HG02885 (cell line): ENCODE results near the gene PNP.

Experiments used
- ATAC-seq: cut with Tn5 transposase; IDR thresholded peaks from one replicate; pipeline ENCODE4 v1.9.1; 2021; ENCODE audit warnings: mild to moderate bottlenecking; ENCODE audit not compliant: unreplicated experiment, poor library complexity

The PNP gene

DNA sequence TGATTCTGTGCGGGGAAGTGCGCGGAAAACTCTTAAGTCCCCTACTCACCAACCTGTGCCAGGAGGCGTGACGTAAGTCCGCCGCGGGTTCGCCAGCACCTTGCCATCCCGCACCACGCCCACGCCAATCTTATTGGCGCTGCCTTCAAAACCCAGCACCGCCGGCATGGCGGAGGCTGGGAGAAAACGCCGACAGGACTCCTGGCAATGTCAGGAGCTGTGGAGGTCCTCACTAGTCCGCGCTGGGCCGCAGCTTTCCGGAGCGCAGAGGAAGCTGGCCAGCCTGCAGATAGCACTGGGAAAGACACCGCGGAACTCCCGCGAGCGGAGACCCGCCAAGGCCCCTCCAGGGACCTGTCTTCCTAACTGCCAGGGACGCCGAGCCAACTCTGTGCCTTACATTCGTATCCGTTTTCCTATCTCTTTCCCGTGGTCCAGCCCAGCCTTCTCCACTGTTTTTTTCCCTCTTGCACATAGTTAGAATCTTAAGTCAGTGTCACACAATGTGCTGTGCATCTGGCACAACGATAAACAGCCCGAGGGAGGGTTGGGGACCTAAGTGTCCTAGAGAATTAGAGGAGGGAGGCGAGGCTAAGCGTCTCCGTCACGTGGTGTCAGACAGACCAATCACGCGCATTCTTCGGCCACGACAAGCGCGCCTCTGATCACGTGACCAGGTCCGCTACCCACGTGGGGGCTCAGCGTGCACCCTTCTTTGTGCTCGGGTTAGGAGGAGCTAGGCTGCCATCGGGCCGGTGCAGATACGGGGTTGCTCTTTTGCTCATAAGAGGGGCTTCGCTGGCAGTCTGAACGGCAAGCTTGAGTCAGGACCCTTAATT lies 14.5 kb upstream of the PNP start, which contains the start of the genes APEX1 and OSGEP:
Gene APEX1 (plus strand): TSS at position 711 of the 839 bp plus-strand sequence. CDS start 420 bp downstream, outside the sequence.
Gene OSGEP (minus strand): TSS at position 297 of the 839 bp plus-strand sequence. CDS start 129 bp downstream, at position 168.
- ATAC-seq, result peak; percentile 89

DNA sequence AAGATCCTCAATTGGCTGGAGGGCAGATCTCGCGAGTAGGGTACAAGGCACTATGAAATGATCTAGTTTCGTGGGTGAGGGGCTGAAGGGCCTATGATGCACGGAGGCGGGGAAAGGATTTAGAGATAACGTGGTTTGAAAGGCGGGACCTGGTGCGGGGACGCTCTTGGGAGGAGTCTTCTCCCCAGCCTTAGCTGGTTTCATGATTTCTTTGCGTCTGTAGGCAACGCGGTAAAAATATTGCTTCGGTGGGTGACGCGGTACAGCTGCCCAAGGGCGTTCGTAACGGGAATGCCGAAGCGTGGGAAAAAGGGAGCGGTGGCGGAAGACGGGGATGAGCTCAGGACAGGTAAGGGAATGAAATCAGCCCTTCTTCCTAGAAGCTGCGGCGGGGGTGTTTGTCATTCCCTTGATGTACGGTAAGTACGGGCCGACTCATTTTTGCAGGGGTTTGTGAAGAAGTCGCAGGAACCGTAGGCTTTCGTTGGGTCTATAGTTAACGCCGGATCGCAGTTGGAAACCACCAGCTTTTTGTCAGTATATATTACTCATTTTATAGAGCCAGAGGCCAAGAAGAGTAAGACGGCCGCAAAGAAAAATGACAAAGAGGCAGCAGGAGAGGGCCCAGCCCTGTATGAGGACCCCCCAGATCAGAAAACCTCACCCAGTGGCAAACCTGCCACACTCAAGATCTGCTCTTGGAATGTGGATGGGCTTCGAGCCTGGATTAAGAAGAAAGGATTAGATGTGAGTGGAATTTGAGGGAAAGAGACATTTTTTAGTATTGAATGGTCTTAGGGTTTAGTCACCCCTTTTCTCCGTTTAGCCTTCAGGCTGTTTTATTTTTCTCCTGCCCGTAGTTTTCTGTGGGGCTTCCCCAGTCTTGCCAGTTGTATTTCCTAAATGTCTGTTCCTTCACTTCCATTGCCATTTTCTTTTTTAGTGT lies 13.6 kb upstream of the PNP start:
- peak; percentile 52 for ATAC-seq

DNA sequence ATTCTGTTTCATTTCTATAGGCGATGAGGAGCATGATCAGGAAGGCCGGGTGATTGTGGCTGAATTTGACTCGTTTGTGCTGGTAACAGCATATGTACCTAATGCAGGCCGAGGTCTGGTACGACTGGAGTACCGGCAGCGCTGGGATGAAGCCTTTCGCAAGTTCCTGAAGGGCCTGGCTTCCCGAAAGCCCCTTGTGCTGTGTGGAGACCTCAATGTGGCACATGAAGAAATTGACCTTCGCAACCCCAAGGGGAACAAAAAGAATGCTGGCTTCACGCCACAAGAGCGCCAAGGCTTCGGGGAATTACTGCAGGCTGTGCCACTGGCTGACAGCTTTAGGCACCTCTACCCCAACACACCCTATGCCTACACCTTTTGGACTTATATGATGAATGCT lies 12.2 kb upstream of the PNP start:
- no peak for ATAC-seq

DNA sequence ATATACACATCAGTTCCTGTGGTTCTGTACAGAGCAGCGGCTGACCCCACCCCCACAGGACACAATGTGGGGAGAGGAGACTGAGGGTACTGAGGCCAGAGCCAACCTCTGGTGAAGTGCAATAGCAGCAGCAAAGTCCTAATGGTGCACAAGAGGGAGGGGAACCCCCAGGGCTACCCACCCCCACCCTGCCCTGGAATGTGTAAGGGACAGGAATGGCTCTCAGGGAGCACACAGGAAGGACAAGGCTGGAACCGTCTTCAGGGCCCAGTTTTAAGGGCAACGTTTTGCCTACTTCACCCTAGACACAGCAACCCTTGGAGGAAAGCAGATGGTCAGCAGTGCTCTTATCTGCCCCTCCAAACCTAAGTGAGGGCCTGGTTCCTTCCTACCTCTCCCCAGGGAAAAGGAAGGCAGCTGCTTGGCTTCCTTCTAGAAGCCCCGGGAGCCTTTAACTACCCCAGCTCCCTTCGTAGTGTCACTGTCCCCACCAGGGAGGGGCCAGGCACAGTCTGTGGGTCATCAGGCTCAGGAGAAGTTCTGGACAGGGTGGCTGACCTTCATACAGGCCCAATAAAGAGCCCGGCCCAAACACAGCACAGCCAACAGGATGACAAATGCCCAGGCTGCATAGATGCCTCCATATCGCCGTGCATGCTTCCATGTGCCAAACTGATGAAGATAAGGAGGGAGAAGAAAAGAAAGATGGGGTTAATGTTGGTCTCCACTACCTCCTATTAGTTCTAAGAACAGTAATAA lies 11.0 kb upstream of the PNP start:
- no peak for ATAC-seq

DNA sequence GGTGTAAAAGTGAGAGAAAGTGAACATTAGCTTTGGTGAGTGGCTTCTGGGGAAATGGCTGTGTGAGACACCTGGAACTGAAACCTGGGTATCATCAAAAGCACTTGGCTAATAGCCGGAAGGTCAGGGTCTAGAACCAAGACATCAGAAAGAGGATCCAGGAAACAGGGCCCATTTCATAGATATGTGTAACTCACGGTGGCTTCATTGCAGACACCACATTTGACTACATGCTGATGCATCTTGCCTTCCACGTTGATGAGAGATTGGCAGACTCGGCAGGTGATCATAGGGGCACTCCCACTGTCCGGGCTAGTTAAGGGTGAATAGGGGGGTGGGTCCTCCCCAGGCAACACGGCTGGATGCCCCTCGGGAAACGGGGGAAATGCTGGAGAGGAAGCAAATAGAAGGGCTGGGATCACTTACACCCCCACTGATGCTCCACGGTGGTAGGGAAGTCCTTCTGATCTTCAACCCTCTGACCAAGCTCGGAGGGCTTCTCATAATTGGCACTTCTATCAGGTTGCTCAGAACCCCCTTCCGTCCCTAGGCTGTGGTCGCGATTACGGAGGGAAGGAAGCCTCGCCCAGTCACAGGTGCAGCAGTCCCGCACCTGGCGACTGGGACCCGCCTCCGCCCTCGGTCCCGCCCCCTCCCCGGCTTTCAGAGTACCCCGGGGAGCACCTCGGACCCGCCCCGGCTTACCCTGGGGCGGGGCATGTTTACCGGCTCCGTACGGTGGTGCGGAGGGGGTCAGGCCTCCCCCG lies 8.6 kb upstream of the PNP start:
- peak; percentile 5 for ATAC-seq

DNA sequence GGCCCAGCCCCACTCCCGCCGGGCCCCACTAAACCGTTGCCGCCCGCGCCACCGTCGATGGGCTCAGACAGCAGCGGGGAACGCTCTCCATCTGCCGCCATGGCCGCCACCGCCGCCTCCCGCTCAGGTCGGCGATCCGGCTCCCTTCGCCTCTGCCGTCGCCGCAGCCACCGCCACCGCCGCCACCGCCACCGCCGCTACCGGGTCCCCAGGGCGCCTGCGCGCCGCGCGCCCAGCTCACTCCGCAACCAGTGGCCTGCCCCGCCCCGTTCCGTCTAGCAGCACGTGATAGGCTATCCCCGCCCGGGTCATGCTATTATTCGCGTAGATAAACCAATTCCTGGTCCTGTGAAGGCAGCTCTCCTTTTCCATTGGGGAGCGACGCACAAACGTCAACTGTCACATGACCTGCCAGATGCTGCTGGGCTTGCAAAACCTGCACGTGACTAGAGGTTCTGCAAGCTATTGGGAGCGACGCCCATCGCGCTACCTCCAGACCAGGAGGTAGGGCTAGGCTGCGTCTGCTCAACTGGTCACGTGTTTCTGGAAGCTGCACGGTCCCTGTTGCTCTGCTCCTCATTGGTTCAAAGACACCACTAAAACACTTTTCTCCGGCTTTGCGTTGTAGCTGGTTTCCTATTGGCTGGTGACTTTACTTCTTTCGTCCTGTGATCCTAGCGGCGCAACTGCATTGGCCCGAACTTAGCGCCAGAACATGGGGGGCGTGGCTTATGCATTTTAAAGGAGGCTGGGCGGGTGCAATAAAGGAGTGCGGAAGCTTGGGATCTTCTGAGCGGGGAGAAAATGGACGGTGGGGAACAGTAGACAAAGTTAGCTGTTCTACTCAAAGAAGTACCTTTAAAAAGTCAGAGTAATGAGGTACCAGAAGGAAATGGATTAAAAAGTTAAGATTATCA lies 7.7 kb upstream of the PNP start, which contains the start of gene PIP4P1:
Gene PIP4P1 (minus strand): TSS at position 210 of the 917 bp plus-strand sequence. CDS start 109 bp downstream, at position 101.
- ATAC-seq, result peak; percentile 93

DNA sequence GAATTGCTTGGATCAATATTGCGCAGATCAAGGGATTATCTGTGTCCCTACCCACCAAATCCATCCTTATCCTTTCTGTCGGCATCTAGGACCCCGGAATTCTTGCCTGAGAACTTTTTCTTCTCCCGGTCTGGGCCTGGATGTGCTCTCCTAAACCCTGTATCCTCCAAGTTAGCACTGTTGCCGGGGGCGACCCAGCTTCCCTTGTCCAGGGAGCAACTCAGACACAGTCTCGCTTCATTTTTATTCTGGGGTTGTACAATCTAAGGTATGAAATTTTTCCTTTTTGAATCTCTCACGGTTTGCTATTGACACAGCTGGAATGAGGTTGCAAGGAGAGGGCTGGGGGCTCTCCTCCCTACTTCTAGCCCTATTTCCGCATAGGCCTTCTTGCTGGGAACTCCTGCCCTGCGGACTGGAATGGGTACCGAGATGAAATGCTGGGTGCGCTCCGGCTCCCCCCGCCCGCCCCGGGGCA lies 403 bp upstream of the PNP start:
- no peak for ATAC-seq

DNA sequence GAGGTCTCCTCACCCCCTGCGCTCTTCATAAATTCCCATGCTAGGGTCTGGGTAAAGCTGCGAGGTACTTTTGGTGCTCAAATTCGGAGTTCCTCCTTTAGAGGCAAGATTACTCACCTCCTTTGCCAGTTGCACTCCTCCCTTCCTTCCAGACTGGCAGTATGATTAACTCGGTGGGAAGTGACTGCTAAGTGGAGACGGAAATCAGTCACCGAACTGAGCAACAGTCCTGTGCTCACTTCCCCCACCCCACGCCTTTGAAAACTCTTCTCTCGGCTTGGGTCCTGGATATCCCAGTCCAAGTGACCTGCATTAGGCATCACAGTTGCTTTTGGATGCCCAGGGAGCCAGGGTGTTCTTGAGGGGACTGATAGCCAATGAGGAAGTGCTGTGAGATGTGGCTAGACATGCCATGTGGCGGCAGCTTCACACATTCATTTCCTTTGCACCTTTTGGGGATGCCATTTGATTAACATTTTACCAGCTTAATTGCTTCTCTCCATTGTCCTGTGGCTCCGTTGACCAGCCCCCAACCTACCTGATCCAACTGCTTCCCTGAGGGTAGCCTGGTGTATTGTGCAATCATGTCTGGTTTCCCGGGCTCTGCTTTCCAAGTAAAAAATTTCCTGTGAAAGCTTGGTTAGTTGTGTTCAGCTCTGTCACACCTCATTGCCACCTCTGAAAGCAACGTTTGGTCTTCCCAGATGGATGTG lies 840 bp downstream of the PNP start:
- ATAC-seq, result peak; percentile 35

DNA sequence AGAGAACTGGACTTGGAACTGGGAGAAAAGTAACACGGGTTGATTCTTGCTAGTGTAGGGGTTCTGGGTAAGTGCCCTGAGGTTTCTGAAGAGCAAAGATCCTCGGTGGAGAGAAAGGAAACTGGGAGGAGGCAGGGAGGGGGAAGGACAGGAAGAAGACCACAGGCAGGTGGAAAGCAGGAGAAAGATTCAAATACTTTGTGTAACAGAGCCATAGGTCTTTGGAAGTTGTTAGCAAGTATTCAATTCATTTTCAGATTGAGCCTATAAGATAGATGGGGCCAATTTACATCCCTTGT lies 1.3 kb downstream of the PNP start:
- ATAC-seq, result no peak

DNA sequence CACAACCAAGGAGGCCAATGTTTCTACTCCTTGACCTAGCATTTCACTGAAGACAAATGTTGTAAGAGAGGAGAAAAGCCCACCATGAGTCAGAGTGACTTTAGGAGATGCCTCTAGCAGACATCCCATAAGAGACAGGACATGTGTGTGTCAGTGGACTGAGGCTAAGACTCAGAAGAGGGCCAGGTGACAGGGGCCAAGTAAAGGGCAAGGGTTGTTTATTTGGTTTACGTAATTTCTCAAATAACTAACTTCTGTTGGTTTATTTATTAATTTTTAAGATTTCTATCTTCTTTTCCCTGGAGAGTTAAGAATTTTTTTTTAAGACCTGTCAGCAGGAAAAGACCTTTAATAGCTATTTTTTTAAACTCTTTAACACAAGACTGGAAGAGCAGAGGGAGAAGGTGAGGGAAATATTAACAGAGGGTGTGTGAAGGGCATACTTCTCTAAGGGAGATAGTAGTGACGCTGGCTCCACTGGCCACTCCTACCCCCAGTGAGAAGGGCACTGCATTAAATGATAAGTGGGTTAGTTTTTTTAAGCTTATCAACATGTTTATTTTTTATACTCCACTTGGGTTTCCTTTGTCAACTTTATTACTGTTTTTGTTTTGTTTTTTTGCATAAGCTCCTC lies 3.4 kb downstream of the PNP start:
- no peak for ATAC-seq

DNA sequence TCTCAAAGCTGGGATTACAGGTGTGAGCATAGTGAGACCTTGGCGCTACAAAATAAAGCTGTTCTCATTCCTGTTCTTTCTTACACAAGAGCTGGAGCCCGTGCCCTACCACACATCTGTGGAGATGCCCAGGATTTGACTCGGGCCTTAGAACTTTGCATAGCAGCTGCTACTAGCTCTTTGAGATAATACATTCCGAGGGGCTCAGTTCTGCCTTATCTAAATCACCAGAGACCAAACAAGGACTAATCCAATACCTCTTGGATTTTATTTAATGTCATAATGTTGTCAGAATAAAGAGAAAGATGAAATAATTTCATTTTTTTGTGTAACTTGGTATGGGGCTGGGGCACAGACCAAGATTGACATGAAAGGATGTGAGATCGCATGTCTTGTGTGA lies 7.6 kb downstream of the PNP start:
- ATAC-seq, result no peak

DNA sequence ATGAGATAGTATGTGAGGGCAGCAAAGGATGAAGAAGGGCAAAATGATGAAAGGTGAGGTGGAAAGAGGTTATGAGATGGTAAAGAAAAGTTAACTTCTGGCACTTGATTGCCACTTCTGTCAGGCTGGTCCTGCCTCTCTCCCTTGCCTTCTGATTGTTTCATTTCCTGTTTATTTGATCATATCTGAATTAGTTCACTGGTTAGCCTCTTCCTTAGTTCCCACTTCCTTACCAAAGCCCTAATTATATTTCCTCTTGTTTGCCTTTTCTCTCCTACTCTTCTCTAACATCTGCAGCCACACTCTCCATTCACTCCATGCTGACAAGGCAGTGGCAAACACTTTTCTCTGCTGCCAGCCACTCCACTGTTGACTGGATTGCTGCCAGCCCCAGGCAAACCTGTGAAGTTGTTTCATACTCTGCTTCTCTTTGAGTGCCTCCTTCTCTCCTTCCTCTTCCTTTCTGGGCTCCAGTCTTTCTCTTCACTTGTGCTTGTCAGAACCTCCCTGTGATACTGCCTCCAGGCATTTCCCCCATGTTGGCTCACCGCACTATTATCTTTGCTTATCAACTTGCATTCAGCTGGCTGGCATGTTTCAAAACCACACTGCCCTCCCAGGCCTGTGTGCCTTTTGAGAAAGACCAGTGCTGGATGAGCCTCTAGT lies 8.1 kb downstream of the PNP start:
- no peak for ATAC-seq

DNA sequence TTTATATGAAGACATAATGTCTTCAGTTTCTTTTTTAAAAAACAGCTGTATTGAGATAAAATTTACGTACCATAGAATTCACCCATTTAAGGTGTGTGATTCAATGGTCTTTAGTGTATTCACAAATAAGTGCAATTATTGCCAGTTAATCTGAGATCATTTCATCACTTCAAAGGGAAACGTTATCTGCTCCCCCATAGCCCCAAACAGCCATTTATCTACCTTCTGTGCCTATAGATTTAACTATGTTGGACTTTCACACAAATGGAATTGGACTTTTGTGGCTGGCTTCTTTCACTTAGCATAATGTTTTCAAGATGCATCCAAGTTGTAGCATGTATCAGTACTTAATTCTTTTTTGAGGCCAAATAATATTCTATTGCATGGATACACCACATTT lies 9.7 kb downstream of the PNP start:
- no peak for ATAC-seq

DNA sequence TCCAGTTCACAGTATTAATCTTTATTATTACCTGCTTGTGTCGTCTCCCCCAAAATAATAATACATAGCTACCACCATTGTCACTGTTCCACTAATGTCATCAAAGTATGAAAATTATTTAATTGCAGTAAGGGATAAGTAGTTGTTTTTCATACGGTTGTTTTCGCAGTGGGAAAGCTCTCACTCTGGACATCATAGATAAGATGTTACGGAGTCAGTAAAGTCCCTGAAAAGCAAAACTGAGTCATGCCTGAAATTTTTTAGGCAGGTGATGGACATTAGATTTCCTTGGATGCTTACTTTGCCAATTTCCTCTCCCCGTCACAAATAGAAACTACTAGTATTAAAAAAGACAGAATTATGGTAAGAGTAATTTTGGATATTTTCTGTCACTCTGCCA lies 13.2 kb downstream of the PNP start:
- no peak for ATAC-seq

DNA sequence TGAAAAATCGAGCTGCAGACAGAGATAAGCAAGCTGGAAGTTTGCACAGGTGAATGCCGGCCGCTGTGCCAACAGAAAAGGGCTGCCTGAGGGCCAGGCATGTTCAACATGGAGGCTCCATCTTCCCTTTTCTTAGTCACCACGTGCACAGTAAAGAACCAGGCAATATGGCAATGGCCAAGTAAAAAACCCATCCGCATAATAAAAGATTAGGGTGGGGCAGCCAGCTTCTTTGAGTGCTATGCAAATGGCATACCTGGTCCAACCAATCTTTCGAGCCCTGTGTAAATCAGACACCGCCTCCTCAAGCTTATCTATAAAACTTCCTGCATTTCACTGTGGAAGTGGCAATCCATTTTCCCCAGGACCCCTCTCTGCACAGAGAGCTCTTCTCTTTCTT lies 16.7 kb downstream of the PNP start:
- no peak for ATAC-seq

DNA sequence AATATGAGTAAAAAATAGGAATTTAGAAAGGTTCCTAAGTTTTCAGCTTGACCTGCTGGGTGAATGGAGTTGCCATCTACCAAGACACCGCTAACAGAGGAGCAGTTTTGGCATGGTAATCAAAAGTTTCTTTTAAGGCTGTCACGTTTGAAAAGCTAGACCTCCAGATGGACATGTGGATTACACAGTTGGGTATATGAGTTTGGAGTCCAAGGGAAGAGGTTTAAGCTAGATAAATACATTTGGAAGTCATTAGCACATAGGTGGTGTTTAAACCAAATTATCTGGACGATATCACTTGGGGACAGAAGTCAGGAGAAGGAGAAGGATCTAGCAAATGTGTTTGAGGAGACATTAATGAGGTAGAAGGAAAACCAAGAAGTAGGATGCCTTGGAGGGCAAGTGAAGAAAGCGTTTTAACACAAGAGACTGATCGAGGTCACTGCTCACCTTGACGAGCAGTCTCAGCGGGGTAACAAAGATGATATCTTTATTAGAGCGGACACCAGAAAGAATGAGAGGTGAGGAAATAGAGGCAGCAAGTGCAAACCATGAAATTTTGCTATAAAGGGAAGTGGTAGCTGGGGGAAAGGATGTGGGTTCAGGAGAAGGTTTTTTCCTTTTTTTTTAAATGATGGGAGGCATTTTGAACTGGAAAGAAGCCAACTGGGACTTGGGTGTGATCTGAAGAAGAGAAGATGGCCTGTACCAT lies 17.6 kb downstream of the PNP start:
- no peak for ATAC-seq
